Stimulated activated CD8-positive, alpha-beta memory T cell treated with anti-CD3 and anti-CD28 coated beads, Interleukin-4, amount 100 ng/mL, for 1 hour (primary cell): Measurements from ENCODE around the gene RMC1.
"Not testable (repeated sequence)": the region's sequence is repeated elsewhere in the genome, so short reads cannot be mapped to it uniquely, and the experiment has no call there.

Experiments
- DNase-seq, 2 donors: peaks; one replicate each; pipeline ENCODE4 v3.0.0-alpha.2; 2020; ENCODE audit warnings: low read depth in 2 of 2, low spot score in 1 of 2

RMC1 gene

GRCh38 chr18:23556145-23556780, 53.0 kb downstream of the RMC1 start:
- DNase-seq, result no peak

DNA sequence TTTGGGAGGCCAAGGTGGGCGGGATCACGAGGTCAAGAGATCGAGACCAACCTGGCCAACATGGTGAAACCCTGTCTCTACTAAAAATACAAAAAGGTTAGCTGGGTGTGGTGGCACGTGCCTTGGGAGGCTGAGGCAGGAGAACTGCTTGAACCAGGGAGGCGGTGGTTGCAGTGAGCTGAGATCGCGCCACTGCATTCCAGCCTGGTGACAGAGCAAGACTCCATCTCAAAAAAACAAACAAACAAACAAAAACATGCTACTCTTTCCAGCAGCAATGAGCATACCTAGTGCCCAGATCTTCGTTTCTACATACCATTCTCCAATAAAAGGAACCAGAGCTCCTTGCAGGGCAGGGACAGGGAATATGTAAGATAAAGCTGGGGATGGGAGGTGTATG, 54.2 kb downstream of the RMC1 start:
- not testable (repeated sequence) for DNase-seq

GRCh38 chr18:23560186-23560585, 56.9 kb downstream of the RMC1 start:
- no peak for DNase-seq

- DNase-seq, result no peak
Measured at GRCh38 chr18:23563377-23564043, 60.2 kb downstream of the RMC1 start.

GRCh38 chr18:23565916-23566547, 62.7 kb downstream of the RMC1 start:
- no peak for DNase-seq

DNA sequence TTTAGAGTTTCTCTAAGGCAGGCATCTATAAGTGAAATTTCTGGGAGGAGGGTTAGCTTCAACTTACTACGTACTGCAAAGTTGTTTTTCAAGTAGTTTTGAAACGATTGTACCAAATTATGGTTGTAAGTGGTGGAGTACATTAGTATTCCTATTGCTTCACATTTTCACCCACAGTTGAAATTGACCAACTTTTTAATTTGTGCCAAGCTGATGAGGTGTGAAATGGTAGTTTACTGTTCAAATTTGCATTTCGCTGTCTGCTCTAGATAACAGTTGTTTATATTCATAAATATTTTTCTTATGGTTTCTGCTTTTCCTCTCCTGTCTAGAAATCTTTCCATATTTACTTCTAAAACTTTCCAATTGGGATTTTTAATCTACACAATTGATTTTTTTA, 64.4 kb downstream of the RMC1 start:
- DNase-seq, result no peak

DNA sequence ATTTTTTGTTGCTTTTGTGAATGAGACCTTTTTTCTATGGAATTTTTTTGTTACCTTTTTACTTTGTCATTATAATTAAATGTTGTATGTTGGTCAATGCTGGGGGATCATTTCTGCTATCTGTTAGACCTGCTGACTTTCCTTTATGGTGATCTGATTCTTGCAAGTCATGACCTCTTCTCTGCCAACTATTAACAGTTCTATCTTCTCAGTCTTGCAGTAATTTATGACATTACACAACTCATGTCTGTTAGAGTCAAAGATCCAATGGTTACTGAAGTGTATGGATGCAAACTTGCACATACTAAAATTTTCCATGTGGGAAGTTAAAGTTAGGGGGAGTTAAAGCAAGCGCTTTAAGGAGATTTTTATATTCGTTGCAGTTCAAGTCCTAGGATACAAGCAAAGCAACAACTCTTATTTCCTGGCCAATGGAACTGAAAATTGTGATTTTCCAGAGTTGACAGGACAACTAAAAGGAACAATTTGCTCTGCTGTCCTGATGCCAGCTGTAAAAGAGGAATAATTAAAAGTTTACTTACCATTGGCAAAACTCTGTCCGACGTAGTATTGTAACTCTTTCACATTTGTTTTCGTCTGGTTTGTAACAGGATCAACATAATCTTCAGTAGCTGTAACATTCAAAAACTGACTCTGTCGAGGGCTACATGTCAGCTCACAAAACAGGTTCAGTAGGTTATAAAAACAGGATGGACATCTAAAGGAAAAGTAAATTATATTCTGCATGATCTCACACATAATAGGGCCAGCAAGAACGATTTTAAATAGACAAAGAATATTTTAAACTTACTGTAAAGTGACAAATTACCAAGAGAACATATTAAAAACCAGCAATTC, 65.2 kb downstream of the RMC1 start:
- no peak for DNase-seq

DNA sequence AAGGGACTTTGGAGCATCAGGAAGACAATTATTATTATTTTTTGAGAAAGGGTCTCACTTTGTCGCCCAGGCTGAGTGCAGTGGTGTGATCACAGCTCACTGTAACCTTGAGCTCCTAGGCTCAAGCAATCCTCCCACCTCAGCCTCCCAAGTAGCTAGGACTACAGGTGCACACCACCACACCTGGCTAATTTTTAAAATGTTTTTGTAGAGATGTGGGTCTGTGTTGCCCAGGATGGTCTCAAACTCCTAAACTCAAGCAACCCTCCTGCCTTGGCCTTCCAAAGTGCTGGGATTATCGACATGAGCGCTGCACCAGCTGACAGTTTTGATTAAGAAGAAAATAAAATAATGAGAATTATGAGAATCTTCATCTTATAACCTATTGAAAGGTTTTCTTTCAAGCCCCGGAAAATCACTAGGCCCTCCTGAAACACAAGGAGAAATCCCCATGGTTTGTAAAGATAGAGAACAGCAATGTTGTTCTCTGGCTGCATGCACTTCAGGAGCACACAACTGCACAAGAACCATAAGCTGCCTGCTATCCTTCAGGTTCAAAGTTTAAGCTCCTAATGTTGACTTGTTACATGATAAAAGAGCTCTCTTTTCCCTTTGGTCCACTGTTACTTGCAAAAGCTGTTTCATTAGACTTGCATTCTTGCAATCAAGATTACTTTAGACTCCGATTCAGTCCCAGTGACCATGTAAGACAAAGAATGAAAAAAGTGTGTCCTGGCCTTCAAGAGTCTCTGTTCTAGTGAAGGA, 66.2 kb downstream of the RMC1 start:
- DNase-seq, result no peak

- no peak for DNase-seq
Measured at GRCh38 chr18:23570912-23571504, 67.7 kb downstream of the RMC1 start.

- DNase-seq, result no peak
Measured at GRCh38 chr18:23572012-23572411, 68.7 kb downstream of the RMC1 start.

DNA sequence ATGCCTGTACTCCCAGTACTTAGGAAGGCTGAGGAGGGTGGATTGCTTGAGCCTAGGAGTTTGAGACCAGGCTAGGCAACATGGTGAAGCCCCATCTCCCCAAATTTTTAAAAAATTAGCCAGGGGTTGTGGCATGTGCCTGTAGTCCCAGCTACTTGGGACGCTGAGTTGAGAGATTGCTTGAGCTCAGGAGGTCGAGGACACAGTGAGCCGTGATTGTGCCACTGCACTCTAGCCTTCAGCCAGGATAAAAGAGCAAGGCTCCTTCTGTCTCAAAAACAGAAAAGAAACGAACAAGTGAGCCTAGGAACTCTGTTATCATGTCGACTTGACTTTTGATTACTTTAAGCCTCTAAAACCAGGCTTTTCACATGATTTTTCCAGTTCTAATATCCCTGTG, 69.3 kb downstream of the RMC1 start:
- no peak for DNase-seq

DNA sequence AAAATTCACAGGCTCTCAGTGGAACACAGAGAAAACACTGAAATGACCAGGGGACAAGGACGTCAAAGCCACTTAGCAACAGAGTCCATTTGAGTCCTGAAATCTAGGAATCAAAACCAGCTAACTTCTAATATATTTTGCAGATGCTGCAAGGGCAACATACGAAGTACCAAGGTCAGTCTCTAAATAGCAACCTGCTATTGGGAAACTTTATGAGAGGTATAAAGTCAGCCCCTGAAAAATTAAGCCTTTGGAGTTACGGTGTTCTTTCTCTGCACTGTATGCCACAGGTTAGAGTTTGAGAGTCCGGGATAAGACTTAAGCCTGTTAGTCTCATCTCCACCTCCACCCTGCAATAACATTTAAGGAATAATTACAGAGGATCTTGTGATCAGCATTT, 69.7 kb downstream of the RMC1 start:
- no peak for DNase-seq

- DNase-seq, result no peak
Measured at GRCh38 chr18:23573626-23574431, 70.5 kb downstream of the RMC1 start.

- DNase-seq, result no peak
Measured at GRCh38 chr18:23574611-23575308, 71.4 kb downstream of the RMC1 start.

DNA sequence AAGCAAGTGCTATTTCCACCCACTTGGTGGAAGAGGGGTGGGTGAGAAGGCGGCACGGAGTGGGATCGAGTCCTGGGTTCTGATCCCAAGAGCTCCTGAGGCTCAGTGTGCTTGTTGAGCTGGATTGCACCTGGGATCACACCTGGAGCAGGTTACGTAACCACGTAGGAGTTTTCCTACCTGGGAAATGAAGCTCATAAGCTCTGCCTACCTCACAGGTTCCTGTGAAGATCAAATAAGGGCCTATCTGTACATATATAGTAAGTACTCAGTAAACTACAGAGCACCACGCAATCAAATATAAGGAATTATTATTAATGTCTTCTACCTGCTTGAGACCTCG, 72.0 kb downstream of the RMC1 start:
- no peak for DNase-seq

- not testable (repeated sequence) for DNase-seq
Measured at GRCh38 chr18:23577521-23577920, 74.2 kb downstream of the RMC1 start.

GRCh38 chr18:23578067-23578701, 74.9 kb downstream of the RMC1 start:
- no peak for DNase-seq

DNA sequence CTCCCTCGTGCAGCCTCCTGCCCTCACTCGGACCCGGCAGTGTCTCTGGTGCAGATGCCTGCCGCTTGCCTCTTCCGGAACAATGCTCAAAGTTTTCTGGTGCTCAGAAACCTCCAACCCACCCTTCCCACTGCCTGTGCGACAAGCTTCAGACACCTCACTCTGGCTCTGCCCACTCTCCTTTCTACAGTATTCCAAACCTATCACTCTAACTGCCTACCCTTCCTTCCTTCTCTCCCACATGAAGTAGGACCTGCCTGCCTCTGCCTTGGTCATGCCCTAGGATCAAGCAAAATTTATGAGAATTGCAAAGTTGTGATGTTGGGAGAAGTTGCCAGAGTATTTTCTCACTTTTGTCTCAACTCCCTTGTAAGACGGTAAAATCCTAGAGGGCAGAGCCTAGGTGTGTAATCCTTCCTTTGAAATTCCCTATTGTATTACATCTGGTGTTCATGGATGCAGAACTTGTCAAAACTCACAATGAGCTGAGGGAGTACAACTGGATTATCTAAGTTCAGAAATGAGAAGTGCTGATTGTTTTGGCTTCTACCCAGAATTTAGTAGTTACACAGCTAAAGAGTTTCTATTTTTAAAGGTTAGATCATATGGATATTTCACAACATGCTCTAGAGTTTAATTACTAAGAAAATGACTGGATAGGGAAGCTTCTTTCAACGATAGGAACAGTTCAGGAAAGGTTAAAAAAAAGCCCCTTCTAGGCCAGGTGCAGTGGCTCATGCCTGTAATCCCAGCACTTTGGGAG, 75.8 kb downstream of the RMC1 start:
- no peak for DNase-seq
